ENCODE data around the gene SFN.

DNA sequence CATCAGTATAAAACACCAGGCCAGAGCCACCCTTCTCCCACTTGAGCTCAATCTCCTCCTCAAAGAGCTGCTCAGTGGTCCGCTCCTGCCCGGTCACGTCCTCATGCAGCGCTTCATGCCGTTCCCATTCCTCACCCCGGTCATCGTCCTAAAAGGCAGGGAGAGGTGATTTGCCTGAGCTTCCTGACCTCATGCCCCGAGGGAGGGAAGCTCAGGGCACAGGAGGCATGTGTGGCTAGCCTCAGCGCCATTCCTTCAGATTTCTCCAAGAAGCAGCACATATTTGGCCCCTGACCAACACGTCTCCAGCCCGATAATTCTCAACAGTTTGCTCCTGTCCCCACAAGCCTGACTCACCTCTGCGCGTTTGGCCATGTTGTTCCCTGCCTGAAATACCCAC lies 31.3 kb downstream of the SFN start:
- TF ChIP-seq POLR2AphosphoS5 (IDR thresholded peaks at IDR 0.05; ENCODE audit: low read depth, low read length) (no peak), RAD21 (IDR thresholded peaks at IDR 0.05; ENCODE audit: low read depth) (no peak), JUND (IDR thresholded peaks at IDR 0.05) (no peak), POLR2A (IDR thresholded peaks at IDR 0.05; ENCODE audit: borderline replicate concordance, extremely low read depth, insufficient read depth, insufficient read length) (no peak), EZH2phosphoT487 (IDR thresholded peaks at IDR 0.05; ENCODE audit: borderline replicate concordance) (no peak), FOSL1 (IDR thresholded peaks at IDR 0.05; ENCODE audit: low read depth) (no peak), SP1 (IDR thresholded peaks at IDR 0.05; ENCODE audit: low read depth) (no peak), EZH2 (IDR thresholded peaks at IDR 0.05) (no peak), SRF (IDR thresholded peaks at IDR 0.05; ENCODE audit: low read depth) (no peak), CEBPB (IDR thresholded peaks at IDR 0.05; ENCODE audit: low read depth) (no peak)
- TF ChIP-seq, protein P1, sequence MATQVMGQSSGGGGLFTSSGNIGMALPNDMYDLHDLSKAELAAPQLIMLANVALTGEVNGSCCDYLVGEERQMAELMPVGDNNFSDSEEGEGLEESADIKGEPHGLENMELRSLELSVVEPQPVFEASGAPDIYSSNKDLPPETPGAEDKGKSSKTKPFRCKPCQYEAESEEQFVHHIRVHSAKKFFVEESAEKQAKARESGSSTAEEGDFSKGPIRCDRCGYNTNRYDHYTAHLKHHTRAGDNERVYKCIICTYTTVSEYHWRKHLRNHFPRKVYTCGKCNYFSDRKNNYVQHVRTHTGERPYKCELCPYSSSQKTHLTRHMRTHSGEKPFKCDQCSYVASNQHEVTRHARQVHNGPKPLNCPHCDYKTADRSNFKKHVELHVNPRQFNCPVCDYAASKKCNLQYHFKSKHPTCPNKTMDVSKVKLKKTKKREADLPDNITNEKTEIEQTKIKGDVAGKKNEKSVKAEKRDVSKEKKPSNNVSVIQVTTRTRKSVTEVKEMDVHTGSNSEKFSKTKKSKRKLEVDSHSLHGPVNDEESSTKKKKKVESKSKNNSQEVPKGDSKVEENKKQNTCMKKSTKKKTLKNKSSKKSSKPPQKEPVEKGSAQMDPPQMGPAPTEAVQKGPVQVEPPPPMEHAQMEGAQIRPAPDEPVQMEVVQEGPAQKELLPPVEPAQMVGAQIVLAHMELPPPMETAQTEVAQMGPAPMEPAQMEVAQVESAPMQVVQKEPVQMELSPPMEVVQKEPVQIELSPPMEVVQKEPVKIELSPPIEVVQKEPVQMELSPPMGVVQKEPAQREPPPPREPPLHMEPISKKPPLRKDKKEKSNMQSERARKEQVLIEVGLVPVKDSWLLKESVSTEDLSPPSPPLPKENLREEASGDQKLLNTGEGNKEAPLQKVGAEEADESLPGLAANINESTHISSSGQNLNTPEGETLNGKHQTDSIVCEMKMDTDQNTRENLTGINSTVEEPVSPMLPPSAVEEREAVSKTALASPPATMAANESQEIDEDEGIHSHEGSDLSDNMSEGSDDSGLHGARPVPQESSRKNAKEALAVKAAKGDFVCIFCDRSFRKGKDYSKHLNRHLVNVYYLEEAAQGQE (IDR thresholded peaks at IDR 0.05; ENCODE audit: low read depth), result no peak
- TF ChIP-seq, protein P2, sequence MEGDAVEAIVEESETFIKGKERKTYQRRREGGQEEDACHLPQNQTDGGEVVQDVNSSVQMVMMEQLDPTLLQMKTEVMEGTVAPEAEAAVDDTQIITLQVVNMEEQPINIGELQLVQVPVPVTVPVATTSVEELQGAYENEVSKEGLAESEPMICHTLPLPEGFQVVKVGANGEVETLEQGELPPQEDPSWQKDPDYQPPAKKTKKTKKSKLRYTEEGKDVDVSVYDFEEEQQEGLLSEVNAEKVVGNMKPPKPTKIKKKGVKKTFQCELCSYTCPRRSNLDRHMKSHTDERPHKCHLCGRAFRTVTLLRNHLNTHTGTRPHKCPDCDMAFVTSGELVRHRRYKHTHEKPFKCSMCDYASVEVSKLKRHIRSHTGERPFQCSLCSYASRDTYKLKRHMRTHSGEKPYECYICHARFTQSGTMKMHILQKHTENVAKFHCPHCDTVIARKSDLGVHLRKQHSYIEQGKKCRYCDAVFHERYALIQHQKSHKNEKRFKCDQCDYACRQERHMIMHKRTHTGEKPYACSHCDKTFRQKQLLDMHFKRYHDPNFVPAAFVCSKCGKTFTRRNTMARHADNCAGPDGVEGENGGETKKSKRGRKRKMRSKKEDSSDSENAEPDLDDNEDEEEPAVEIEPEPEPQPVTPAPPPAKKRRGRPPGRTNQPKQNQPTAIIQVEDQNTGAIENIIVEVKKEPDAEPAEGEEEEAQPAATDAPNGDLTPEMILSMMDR (IDR thresholded peaks at IDR 0.05 in 2 of 3, conservative IDR thresholded peaks at IDR 0.05 in 1 of 3; ENCODE audit: borderline replicate concordance in 1 of 3, insufficient read depth in 1 of 3, low read depth in 2 of 3, low read length in 2 of 3), result no peak
- TF ChIP-seq, protein P3, sequence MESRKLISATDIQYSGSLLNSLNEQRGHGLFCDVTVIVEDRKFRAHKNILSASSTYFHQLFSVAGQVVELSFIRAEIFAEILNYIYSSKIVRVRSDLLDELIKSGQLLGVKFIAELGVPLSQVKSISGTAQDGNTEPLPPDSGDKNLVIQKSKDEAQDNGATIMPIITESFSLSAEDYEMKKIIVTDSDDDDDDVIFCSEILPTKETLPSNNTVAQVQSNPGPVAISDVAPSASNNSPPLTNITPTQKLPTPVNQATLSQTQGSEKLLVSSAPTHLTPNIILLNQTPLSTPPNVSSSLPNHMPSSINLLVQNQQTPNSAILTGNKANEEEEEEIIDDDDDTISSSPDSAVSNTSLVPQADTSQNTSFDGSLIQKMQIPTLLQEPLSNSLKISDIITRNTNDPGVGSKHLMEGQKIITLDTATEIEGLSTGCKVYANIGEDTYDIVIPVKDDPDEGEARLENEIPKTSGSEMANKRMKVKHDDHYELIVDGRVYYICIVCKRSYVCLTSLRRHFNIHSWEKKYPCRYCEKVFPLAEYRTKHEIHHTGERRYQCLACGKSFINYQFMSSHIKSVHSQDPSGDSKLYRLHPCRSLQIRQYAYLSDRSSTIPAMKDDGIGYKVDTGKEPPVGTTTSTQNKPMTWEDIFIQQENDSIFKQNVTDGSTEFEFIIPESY (IDR thresholded peaks at IDR 0.05; ENCODE audit: extremely low read depth, insufficient replicate concordance, low read length), result no peak
- TF ChIP-seq, protein P4, sequence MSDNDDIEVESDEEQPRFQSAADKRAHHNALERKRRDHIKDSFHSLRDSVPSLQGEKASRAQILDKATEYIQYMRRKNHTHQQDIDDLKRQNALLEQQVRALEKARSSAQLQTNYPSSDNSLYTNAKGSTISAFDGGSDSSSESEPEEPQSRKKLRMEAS (IDR thresholded peaks at IDR 0.05), result no peak
